Activated CD4-positive, alpha-beta T cell treated with anti-CD3 and anti-CD28 coated beads, Interleukin-2, amount 50 U/mL, for 1 hour (primary cell): ENCODE data around the gene CREB5.

Source experiments
- DNase-seq: peaks from one replicate; pipeline ENCODE4 v3.0.0-alpha.2; 2020

The CREB5 gene

GRCh38 chr7:28872226-28872625 is 459.9 kb downstream of the CREB5 start:
- no peak for DNase-seq

- no peak for DNase-seq
Measured at GRCh38 chr7:28873365-28873764, 461.0 kb downstream of the CREB5 start.

- no peak for DNase-seq
Measured at GRCh38 chr7:28874001-28874400, 461.7 kb downstream of the CREB5 start.
